Breast epithelium (tissue), 4 donors: ENCODE results near the gene RAPGEF4. TPM values are rescaled to one million over a fixed set of nuclear protein-coding genes. Genes with fewer than 3 reads are reported as not detected.

Experiments
- DNase-seq, 2 donors: peaks; one replicate each; pipeline ENCODE4 v3.0.0-alpha.2; 2019; ENCODE audit warnings: low spot score in 2 of 2
- H3K27ac ChIP-seq, 2 donors: fragments of 200-600 bp; sonication (generic) in 1 of 2; one replicate each; pipeline ENCODE4 v1.5.1; 2016 to 2019; ENCODE audit warnings: mild to moderate bottlenecking in 1 of 2
- H3K27me3 ChIP-seq, 2 donors: fragments of 200-600 bp; sonication (generic) in 1 of 2; one replicate each; pipeline versions ENCODE4 v1.5.1 to v1.6.0; 2017 to 2019; ENCODE audit warnings: control low read depth in 1 of 2, mild to moderate bottlenecking in 1 of 2
- H3K36me3 ChIP-seq: fragments of 200-600 bp; one replicate; pipeline ENCODE4 v1.5.1; 2019
- H3K4me1 ChIP-seq, 2 donors: fragments of 200-600 bp; sonication (generic); one replicate each; pipeline ENCODE4 v1.5.1; 2016 to 2019; ENCODE audit warnings: control low read depth in 1 of 2
- H3K4me3 ChIP-seq, 3 donors: fragments of 200-600 bp; sonication (generic); 1 replicate in 2 of 3; 2 replicates in 1 of 3; pipeline ENCODE4 v1.5.1; 2016 to 2019; ENCODE audit warnings: mild to moderate bottlenecking in 3 of 3, moderate library complexity in 2 of 3
- H3K9me3 ChIP-seq, 2 donors: fragments of 200-600 bp; sonication (generic) in 1 of 2; one replicate each; pipeline ENCODE4 v1.5.1; 2016 to 2019; ENCODE audit warnings: control low read depth in 1 of 2
- CTCF ChIP-seq, 3 donors: fragments of 450-650 bp; IDR thresholded peaks; one replicate each; pipeline ENCODE4 v1.5.1; 2016 to 2017; ENCODE audit warnings: antibody characterized with exemption in 3 of 3, mild to moderate bottlenecking in 3 of 3, moderate library complexity in 3 of 3
- POLR2A ChIP-seq: fragments of 450-650 bp; IDR thresholded peaks from one replicate; pipeline ENCODE4 v1.6.1; 2016; ENCODE audit warnings: antibody characterized with exemption, mild to moderate bottlenecking, moderate library complexity
- POLR2AphosphoS5 ChIP-seq, 3 donors: sonication (generic); formaldehyde crosslinking; IDR thresholded peaks; one replicate each; pipeline ENCODE4 v1.6.1; 2017; ENCODE audit warnings: antibody characterized with exemption in 3 of 3
- intact Hi-C: fragments of 100-400 bp; cut with DNase I; formaldehyde crosslinking; loops from one replicate; pipeline ENCODE4 v1.15.1; 2023; ENCODE audit warnings: low total_unique reads
- total RNA-seq, 3 donors: library from RNA; depleted of rRNA; stranded (reverse); fragments of >200 nt; gene quantifications; one replicate each; pipeline ENCODE4 v1.1.0, GENCODE V29; 2016

RAPGEF4 gene
- total RNA-seq, 3 donors from 2014 or later: 7.7 to 12.8 (median 11.6) TPM

GRCh38 chr2:172836347-172836821 is 100.7 kb downstream of the RAPGEF4 start:
- TF ChIP-seq POLR2A (no peak), POLR2AphosphoS5 (IDR thresholded peaks at IDR 0.05) (peak in 2 of 3 donors; percentile 30 to 43), CTCF (IDR thresholded peaks at IDR 0.05) (no peak)
- H3K4me1 ChIP-seq: no peaks in the 10 kb centered on the region
- H3K27ac ChIP-seq: peak overlapping the region in 1 of 2 donors; percentile 48
- intact Hi-C loops: no loop called here
- H3K9me3 ChIP-seq: no peaks in the 10 kb centered on the region
- no peak overlapping the region for H3K4me3 ChIP-seq
- no peak for DNase-seq
- no peaks in the 10 kb centered on the region for H3K27me3 ChIP-seq
- H3K36me3 ChIP-seq: no peaks in the 10 kb centered on the region

DNA sequence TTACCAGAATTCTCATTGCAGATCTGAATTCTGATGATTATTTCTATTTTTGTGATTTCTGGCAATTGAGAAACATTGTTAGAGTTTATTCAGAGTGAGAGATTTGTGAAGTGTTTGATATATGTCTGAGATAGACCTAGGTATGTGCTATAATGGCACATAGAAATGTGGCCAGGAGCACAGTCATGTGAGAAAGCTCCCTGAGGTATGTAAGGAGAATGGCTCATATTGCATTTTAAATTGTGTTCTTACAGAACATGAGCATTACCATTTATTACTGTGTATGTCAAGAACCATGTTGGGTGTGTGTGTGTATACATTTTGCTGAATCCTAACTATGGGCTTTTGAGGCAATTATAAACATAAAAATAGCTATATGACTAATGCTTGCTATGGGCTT is 101.2 kb downstream of the RAPGEF4 start:
- H3K9me3 ChIP-seq: no peaks in the 10 kb centered on the region
- H3K36me3 ChIP-seq: no peaks in the 10 kb centered on the region
- H3K4me1 ChIP-seq: no peaks in the 10 kb centered on the region
- H3K27ac ChIP-seq: peak overlapping the region in 1 of 2 donors; percentile 20
- H3K27me3 ChIP-seq: no peaks in the 10 kb centered on the region
- intact Hi-C loops: no loop called here
- DNase-seq: no peak
- no peak overlapping the region for H3K4me3 ChIP-seq
- TF ChIP-seq POLR2A (no peak), CTCF (IDR thresholded peaks at IDR 0.05) (no peak), POLR2AphosphoS5 (IDR thresholded peaks at IDR 0.05) (no peak)

DNA sequence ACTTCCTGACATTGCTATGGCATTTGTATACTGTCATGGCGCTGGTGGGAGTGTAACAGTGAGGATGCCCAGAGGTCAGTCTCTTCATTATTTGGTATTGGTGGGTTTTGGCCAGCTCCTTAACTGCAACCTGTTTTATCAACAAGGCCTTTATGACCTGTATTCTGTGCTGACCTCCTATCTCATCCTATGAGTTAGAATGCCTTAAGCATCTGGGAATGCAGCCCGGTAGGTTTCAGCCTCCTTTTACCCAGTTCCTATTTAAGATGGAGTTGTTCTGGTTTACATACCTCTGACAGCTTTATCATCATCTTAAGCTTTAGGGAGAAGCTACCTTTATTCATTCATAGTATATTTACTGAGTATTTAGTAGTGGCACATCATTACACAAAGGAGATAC is 103.8 kb downstream of the RAPGEF4 start:
- DNase-seq: no peak
- intact Hi-C loops: no loop called here
- no peaks in the 10 kb centered on the region for H3K4me1 ChIP-seq
- no peak overlapping the region for H3K4me3 ChIP-seq
- no peaks in the 10 kb centered on the region for H3K36me3 ChIP-seq
- TF ChIP-seq POLR2AphosphoS5 (IDR thresholded peaks at IDR 0.05) (no peak), POLR2A (no peak), CTCF (IDR thresholded peaks at IDR 0.05) (no peak)
- no peaks in the 10 kb centered on the region for H3K9me3 ChIP-seq
- H3K27me3 ChIP-seq: no peaks in the 10 kb centered on the region
- no peak overlapping the region for H3K27ac ChIP-seq

DNA sequence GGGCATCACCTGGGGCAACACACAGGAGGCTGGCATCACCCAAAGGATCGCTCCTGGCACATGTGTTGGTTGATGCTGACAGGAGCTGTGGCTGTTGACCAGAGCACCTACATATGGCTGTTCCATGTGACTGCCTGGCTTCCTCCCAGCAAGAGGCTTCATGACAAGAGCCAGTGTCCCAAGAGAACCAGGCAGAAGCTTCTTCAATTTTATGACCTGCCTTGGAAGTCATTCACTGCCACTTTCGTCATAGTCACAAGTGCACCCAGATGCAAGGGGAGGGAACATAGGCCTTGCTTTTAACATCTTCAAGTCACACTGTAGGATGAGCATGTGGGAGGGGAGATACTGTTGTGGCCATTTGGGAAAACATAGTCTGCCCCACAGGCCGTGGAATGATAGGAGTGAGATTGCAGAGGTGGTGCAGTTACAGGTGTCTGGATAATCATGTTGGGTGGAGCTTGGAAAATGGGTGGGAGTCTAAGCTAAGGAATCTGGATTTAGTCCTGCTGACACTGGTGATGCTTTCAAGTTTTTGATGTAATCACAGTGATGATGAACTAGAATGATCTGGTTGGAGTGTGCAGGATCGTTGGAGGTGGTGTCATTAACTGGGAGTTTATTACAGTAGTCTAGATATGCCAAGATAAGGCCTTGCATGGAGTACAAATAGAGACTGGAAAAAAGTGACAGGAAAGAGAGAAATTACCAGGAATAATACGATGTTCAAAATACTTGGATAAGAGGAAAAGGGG is 107.0 kb downstream of the RAPGEF4 start:
- no peaks in the 10 kb centered on the region for H3K9me3 ChIP-seq
- no peak for TF ChIP-seq CTCF (IDR thresholded peaks at IDR 0.05)
- TF ChIP-seq POLR2AphosphoS5 (IDR thresholded peaks at IDR 0.05): no peak
- TF ChIP-seq POLR2A: no peak
- no peaks in the 10 kb centered on the region for H3K4me1 ChIP-seq
- H3K4me3 ChIP-seq: no peak overlapping the region
- H3K36me3 ChIP-seq: no peaks in the 10 kb centered on the region
- H3K27me3 ChIP-seq: no peaks in the 10 kb centered on the region
- intact Hi-C loops: no loop called here
- H3K27ac ChIP-seq: no peak overlapping the region
- no peak for DNase-seq

DNA sequence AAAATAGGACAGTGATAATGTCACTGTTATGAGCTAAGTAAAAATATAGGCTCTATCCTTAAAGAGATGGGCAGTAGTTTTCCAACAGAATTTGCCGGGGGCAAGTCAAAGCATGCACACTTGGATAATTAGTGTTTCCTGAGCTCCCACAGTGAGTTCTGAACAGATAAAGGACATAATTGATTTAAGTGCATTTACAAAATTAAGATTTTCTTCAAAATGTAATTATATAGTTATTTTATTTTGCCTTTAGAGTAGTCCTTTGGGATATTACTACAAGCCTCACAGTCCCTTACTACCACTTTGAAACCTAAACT is 107.6 kb downstream of the RAPGEF4 start:
- no peak for TF ChIP-seq CTCF (IDR thresholded peaks at IDR 0.05)
- no peak for TF ChIP-seq POLR2A
- no peak for TF ChIP-seq POLR2AphosphoS5 (IDR thresholded peaks at IDR 0.05)
- no peaks in the 10 kb centered on the region for H3K4me1 ChIP-seq
- H3K4me3 ChIP-seq: no peak overlapping the region
- no peak for DNase-seq
- H3K9me3 ChIP-seq: no peaks in the 10 kb centered on the region
- H3K27ac ChIP-seq: no peak overlapping the region
- no peaks in the 10 kb centered on the region for H3K27me3 ChIP-seq
- intact Hi-C loops: no loop called here
- no peaks in the 10 kb centered on the region for H3K36me3 ChIP-seq
